Measurements from ENCODE around the gene DEFB123.

GRCh38 chr20:31497838-31498540, 57.6 kb downstream of the DEFB123 start:
- TF ChIP-seq POLR2A (IDR thresholded peaks at IDR 0.05) (no peak), CTCF (IDR thresholded peaks at IDR 0.05) (no peak)

All from uterus (tissue), 2 donors.